ENCODE data around the gene PPP1R12B.
"Not testable (repeated sequence)": the region's sequence is repeated elsewhere in the genome, so short reads cannot be mapped to it uniquely, and the experiment has no call there.

PPP1R12B gene

DNA sequence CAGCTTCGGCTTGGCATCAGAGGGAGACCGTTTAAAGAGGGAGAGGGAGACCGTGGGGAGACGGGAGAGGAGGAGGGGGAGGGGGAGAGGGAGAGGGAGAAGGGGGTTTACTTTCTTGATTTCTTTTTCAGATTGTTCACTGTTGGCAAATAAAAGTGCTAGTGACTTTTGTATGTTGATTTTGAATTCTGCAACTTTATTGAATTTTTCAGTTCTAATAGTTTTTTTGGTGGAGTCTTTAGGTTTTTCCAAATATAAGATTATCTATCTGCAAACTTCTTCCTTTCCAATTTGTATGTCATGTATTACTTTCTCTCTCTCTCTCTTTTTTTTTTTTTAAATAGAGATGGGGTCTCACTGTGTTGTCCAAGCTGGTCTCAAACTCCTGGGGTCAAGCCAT, 104.0 kb downstream of the PPP1R12B start:
- TF ChIP-seq, protein P1, sequence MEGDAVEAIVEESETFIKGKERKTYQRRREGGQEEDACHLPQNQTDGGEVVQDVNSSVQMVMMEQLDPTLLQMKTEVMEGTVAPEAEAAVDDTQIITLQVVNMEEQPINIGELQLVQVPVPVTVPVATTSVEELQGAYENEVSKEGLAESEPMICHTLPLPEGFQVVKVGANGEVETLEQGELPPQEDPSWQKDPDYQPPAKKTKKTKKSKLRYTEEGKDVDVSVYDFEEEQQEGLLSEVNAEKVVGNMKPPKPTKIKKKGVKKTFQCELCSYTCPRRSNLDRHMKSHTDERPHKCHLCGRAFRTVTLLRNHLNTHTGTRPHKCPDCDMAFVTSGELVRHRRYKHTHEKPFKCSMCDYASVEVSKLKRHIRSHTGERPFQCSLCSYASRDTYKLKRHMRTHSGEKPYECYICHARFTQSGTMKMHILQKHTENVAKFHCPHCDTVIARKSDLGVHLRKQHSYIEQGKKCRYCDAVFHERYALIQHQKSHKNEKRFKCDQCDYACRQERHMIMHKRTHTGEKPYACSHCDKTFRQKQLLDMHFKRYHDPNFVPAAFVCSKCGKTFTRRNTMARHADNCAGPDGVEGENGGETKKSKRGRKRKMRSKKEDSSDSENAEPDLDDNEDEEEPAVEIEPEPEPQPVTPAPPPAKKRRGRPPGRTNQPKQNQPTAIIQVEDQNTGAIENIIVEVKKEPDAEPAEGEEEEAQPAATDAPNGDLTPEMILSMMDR (IDR thresholded peaks at IDR 0.05; ENCODE audit: low read depth, low read length), result no peak
- H3K4me3 ChIP-seq (ENCODE audit: low read depth, low read length), result no peak overlapping the region

- H3K4me3 ChIP-seq (ENCODE audit: low read depth, low read length), result not testable (repeated sequence)
These were observed 108.1 kb downstream of the PPP1R12B start for GRCh38 chr1:202456372-202457169.

DNA sequence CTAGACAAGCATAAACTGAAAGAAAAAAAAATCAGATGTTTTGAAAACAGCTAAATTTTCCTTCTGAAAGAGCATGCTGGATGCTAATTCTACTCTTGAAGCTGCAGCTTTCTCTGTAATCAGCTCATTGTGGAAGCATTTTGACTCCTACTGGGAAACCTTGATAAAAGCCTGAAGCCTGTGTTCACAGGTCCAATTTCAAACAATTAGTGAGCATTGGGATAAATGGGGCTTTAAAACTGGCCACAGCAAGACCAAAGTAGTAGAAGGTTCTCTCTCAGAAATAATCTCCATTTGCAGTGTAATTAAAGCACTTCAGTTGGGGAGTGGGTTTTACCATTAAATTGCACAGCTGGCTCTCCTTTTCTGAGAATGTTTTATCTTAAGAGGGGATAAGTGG, 110.2 kb downstream of the PPP1R12B start:
- not testable (repeated sequence) for H3K4me3 ChIP-seq (ENCODE audit: low read depth, low read length)

DNA sequence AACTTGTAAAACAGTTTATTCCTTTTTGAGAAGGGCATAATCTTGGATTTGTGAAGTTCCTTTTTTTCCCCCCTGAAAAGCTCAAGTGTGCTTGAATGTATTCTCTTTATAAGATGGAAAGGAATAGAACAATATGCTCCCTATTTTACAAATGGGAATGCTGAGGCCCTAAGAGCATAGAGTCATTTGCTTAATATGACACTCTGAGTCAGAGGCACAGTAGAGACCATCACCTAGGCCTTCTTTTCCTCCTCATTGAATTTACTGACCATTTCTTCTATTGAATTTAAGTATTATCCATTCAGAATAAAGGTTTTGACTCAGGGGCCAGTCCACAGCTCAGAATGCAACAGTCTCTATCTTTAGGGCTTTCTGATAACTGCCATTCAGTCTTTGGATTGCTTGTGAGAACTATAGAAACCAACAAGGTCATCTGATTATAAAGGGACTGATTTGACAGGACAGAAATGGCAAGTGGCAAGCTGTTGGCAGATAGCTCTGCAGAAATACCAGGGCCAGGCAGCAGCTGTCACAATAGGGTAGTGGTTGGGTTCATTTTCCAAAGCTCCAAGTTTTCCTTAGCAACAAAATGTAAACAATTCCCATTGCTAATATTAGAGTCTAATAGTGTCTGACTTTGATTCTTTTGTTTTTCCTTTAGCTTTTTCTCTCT, 111.1 kb downstream of the PPP1R12B start:
- H3K4me3 ChIP-seq (ENCODE audit: low read depth, low read length), result not testable (repeated sequence)

- not testable (repeated sequence) for H3K4me3 ChIP-seq (ENCODE audit: low read depth, low read length)
These were observed 111.6 kb downstream of the PPP1R12B start for GRCh38 chr1:202460143-202460495.

DNA sequence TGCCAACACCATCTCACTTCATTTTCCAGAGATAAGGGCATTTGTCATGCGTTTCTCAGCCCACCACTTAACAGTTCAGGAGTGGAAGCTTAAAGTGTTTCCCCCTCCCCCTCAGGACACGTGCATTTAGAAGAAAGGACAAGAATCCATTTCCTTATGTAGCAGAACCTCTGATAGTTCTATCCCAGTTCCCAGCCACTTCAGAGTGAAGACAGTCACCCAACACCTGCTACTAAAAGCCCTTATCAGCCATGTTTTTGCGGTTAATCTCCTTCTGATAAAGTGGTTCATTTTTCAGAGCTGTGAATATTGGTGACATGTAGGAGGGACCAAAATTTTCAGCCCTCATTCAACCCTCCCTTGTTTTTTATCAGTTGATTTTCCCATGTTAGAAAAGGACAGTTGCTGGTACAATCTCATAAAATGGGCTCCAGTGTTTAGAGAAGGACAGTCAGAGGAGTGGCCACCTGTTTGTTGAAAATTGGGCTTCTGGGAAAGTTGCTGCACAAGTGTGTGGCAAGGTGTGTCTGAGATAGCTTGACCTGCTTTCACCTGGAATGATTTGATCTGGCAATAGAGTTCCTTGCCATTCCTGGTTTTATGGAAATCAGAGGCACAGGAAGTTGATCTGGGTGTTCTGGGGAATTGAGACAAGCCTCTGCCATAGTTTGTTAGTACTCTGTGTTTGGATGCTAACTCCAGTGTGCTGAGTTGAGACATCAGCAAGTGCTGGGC, 114.0 kb downstream of the PPP1R12B start:
- H3K4me3 ChIP-seq (ENCODE audit: low read depth, low read length), result no peak overlapping the region
- TF ChIP-seq, protein P1 (IDR thresholded peaks at IDR 0.05; ENCODE audit: low read depth, low read length), result no peak

GRCh38 chr1:202464153-202464742, 115.7 kb downstream of the PPP1R12B start:
- not testable (repeated sequence) for H3K4me3 ChIP-seq (ENCODE audit: low read depth, low read length)

DNA sequence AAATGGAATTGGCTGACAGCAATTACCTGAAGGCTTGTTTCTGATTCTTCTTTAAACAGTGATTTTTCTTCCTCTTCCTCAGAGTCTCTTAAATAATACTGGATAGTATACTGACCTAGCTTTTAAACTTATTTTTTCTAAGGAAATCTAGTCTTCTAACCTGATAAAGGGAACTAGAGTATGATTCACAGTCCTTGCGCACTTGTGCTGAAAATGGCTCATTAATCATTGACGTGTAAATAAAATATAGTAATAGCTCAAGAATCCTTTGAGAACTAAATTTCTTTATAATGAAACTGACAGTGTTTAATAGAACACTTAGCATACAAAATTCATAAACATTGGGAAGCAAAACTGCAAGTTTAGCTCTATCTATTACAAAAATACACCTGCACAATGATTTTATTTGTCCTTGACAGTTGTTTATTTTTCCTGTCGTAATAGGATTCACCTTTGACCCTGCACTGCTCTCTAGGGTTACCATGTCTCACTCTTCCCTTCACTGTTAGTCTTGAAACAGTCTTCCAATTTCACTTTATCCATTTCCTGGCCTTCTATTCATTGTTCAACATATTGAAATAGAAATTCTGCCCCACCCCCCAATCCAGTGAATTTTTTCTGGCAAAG, 117.3 kb downstream of the PPP1R12B start:
- H3K4me3 ChIP-seq (ENCODE audit: low read depth, low read length), result not testable (repeated sequence)

DNA sequence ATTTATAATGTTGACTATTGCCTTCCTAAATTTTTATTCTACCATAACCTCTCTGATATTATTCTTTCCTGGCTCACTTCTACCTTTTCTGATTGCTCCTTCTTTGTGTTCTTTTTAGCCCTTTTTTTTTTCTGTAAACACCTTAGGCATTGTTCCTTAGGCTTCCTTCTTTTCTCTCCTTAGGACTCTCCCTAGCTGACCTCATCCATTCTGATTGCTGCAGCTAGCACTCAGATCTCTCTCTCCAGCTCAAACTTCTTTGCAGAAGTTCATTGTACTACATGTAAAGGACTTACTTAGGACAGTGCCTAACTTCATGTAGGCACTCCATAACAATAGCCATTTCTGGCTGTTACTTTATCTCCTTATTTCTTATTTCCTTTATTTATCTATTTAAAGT, 117.8 kb downstream of the PPP1R12B start:
- not testable (repeated sequence) for H3K4me3 ChIP-seq (ENCODE audit: low read depth, low read length)

GRCh38 chr1:202467381-202467780, 118.9 kb downstream of the PPP1R12B start:
- not testable (repeated sequence) for H3K4me3 ChIP-seq (ENCODE audit: low read depth, low read length)

DNA sequence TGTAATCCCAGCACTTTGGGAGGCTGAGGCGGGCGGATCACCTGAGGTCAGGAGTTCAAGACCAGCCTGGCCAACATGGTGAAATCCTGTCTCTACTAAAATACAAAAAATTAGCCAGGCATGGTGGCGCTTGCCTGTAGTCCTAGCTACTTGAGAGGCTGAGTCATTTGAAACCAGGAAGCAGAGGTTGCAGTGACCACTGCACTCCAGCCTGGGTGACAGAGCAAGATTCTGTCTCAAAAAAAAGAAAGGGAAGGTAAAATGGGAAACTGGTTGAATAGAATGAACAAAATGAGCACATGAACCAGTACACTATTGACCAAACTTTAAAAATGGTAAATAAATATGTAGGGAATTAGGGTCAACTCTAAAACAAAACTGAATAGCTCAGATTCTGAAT, 120.2 kb downstream of the PPP1R12B start:
- H3K4me3 ChIP-seq (ENCODE audit: low read depth, low read length), result not testable (repeated sequence)

DNA sequence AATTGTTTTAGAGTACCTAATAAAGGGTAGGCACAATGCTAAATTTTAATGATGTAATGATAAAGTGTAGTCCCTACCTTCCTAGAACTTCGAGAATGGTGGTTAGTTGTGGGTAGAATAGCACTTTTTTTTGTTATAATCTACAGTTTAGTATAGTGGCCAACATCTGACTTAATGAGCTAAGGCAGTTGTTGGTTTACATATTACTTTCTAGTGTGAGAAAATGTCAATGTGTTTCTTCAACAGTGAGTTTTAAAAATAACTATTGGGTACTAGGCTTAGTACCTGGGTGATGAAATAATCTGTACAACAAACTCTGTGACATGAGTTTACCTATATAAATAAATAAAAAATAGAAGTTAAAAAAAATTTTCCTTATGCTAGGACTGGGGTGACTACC, 120.6 kb downstream of the PPP1R12B start:
- H3K4me3 ChIP-seq (ENCODE audit: low read depth, low read length), result not testable (repeated sequence)
